Mesenteric fat pad (tissue), 1 donor: ENCODE measurements around the gene XCL1. TPM values are rescaled to one million over a fixed set of nuclear protein-coding genes. Genes with fewer than 3 reads are reported as not detected.

Source experiments
- total RNA-seq: library from RNA; stranded (reverse); fragmentation: NEBNext Ultra II Directional; extraction: Animal tissue kit (Norgen Biotek cat#: 25700); gene quantifications from one replicate; pipeline ENCODE4 v1.2.1, GENCODE V29; 2021
- donor health status: DM: yes; HTN: yes; CAD: no.

XCL1 gene
- total RNA-seq, 1 donor from 2014 or later, result 0.32 TPM

Other genes with a start within 250 kb of the XCL1 start
- gene XCL2, start 32.6 kb upstream of the XCL1 start, total RNA-seq, result 0.64 TPM
- 310 TPM for gene DPT, start 152.6 kb downstream of the XCL1 start, total RNA-seq